GM21367 (cell line): ENCODE measurements around the gene RSL1D1.
"Not testable (repeated sequence)": the region's sequence is repeated elsewhere in the genome, so short reads cannot be mapped to it uniquely, and the experiment has no call there.

Source experiments
- ATAC-seq: cut with Tn5 transposase; IDR thresholded peaks from one replicate; pipeline ENCODE4 v1.9.1; 2021; ENCODE audit not compliant: unreplicated experiment

Gene RSL1D1

GRCh38 chr16:11844499-11844898 is 6.8 kb downstream of the RSL1D1 start:
- ATAC-seq = no peak

- ATAC-seq = no peak
Measured at GRCh38 chr16:11843861-11844260, 7.5 kb downstream of the RSL1D1 start.

GRCh38 chr16:11843206-11843605 is 8.1 kb downstream of the RSL1D1 start:
- no peak for ATAC-seq

- no peak for ATAC-seq
Measured at GRCh38 chr16:11841026-11841425, 10.3 kb downstream of the RSL1D1 start.

- ATAC-seq = no peak
Measured at GRCh38 chr16:11836650-11837244, 14.6 kb downstream of the RSL1D1 start.

- no peak for ATAC-seq
Measured at GRCh38 chr16:11835891-11836649, 15.3 kb downstream of the RSL1D1 start.

- no peak for ATAC-seq
Measured at GRCh38 chr16:11835309-11835708, 16.0 kb downstream of the RSL1D1 start.

GRCh38 chr16:11833951-11834695 is 17.2 kb downstream of the RSL1D1 start:
- ATAC-seq = no peak

- ATAC-seq = no peak
Measured at GRCh38 chr16:11828696-11829095, 22.6 kb downstream of the RSL1D1 start.

- ATAC-seq = not testable (repeated sequence)
Measured at GRCh38 chr16:11825520-11826165, 25.7 kb downstream of the RSL1D1 start.

GRCh38 chr16:11824362-11824761 is 27.0 kb downstream of the RSL1D1 start:
- ATAC-seq = no peak

- not testable (repeated sequence) for ATAC-seq
Measured at GRCh38 chr16:11823645-11824044, 27.7 kb downstream of the RSL1D1 start.

GRCh38 chr16:11819798-11820197 is 31.5 kb downstream of the RSL1D1 start:
- ATAC-seq = no peak

GRCh38 chr16:11818970-11819369 is 32.4 kb downstream of the RSL1D1 start:
- not testable (repeated sequence) for ATAC-seq

- no peak for ATAC-seq
Measured at GRCh38 chr16:11816123-11816522, 35.2 kb downstream of the RSL1D1 start.

- not testable (repeated sequence) for ATAC-seq
Measured at GRCh38 chr16:11814800-11815199, 36.5 kb downstream of the RSL1D1 start.

- no peak for ATAC-seq
Measured at GRCh38 chr16:11806721-11807120, 44.6 kb downstream of the RSL1D1 start.

GRCh38 chr16:11805556-11805955 is 45.8 kb downstream of the RSL1D1 start:
- no peak for ATAC-seq

GRCh38 chr16:11801481-11802021 is 49.8 kb downstream of the RSL1D1 start:
- no peak for ATAC-seq

GRCh38 chr16:11800382-11800718 is 51.0 kb downstream of the RSL1D1 start:
- ATAC-seq = no peak
